Subcutaneous adipose tissue (tissue), 4 donors: ENCODE data around the gene PHF20. TPM values are rescaled to one million over a fixed set of nuclear protein-coding genes. Genes with fewer than 3 reads are reported as not detected.

ENCODE experiments used
- total RNA-seq, 4 donors: library from RNA; depleted of rRNA; stranded (reverse); fragments of >200 nt; gene quantifications; one replicate each; pipeline ENCODE4 v1.1.0, GENCODE V29; 2016
- TF ChIP-seq, protein P1 (sequence below): fragments of 450-650 bp; IDR thresholded peaks from one replicate; pipeline ENCODE4 v1.5.1; 2016; ENCODE audit warnings: low read depth, mild to moderate bottlenecking, control low read depth, antibody characterized with exemption, moderate library complexity

Gene PHF20
- total RNA-seq, 4 donors from 2014 or later, result 35.5 to 61.6 (median 44.5) TPM

DNA sequence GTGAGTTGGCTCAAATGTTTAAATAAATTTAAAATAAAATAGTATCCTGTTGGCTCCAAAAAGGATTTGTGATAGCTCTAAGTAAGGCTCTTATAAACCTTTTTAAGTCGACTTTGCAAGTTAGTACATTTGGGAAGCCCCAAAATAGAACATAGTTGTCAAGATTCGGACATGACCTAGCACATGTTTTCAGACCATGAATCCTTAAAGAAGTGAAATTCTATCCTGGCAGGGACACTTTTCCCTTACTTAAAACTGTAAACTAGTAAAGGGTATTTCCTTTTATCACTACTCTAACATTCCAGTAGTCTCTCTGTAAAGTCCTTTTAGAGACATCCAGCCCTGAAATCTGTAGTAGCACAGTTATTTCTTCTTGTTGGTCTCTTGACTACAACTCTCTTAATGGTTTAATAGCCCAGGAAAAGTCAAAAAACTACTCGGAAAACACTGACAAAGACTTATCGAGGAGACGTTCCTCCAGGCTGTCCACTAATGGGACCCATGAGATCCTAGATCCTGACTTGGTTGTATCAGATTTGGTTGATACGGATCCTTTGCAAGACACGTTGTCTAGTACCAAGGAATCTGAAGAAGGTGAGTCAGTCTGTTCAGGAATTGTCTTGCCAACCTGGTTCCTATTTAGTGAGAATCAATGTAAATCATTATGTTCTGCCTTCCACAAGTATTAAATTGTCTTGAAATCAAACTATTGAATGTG lies 98.9 kb downstream of the PHF20 start:
- TF ChIP-seq, protein P1, sequence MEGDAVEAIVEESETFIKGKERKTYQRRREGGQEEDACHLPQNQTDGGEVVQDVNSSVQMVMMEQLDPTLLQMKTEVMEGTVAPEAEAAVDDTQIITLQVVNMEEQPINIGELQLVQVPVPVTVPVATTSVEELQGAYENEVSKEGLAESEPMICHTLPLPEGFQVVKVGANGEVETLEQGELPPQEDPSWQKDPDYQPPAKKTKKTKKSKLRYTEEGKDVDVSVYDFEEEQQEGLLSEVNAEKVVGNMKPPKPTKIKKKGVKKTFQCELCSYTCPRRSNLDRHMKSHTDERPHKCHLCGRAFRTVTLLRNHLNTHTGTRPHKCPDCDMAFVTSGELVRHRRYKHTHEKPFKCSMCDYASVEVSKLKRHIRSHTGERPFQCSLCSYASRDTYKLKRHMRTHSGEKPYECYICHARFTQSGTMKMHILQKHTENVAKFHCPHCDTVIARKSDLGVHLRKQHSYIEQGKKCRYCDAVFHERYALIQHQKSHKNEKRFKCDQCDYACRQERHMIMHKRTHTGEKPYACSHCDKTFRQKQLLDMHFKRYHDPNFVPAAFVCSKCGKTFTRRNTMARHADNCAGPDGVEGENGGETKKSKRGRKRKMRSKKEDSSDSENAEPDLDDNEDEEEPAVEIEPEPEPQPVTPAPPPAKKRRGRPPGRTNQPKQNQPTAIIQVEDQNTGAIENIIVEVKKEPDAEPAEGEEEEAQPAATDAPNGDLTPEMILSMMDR, result no peak

DNA sequence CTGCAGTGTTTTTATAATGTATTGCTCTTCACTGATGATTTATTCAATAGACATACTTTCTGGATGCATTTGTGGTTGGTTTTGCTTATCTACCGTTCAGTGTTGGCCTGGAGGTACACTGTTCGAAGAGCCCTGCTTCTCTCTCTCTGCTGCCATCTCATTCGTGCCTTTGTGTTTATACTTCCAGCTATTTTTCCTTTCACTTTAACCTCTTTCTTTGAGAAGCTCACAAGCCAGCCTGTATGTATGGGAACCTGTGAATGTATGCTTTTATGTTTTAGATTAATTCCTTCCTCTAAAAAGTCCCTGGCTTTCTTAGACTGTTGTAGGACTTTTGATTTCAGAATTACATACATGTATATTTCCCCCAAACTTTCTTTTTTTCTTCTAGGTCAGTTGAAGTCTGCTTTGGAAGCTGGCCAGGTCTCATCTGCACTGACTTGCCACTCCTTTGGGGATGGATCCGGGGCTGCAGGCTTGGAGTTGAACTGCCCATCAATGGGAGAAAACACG lies 99.5 kb downstream of the PHF20 start:
- TF ChIP-seq, protein P1, result no peak

DNA sequence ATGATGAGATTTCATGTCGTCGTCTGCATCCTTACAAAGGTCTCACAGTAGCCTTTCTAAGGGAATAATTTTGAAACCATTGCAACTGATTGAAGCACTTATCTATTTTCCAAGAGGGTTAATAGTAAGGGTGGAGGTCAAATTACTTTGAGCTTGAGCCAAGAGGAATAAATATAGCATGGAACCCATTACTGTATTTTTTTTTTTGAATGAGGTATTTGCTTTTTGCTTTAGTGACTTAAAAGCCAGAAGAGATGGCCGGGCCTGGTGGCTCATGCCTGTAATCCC lies 104.2 kb downstream of the PHF20 start:
- TF ChIP-seq, protein P1, result no peak

DNA sequence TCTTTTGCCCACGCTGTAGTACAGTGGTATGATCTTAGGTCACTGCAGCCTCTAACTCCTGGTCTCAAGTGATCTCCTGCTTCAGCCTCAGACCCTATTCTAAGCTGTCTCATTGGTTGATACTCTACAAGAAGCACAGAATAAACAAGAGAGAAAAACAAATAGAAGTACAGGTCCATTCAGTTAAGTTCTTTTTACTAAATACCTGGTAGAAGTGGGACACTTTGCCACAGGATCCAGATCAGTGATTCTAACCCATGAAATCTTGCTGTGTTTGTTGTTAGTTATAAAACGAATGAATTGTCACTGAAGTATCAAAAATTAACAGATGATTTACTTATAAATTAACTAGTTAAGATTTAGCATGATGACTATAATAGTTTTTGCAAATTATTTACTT lies 105.8 kb downstream of the PHF20 start:
- TF ChIP-seq, protein P1, result no peak

DNA sequence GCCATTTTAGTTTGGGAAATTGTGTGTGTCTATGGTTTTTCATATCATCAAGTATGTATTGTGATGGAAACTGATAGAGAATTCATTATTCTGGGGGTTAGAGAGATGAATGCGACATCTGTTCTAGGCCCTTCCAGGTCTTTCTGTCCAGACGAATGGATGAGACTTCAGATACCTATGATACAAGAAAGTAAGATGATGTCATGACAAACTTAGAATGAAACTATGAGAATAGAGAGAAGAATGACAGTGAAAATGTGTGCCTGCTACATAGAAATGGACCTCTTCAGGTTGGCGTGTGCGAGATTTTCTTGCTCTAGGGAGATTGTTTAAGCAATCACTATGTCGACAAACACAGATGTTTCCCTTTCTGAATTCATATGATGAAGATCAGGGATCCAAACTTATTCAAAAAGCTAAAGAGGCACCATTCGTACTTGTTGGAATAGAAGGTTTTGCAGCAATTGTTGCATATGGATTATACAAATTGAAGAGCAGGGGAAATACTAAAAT lies 106.4 kb downstream of the PHF20 start:
- TF ChIP-seq, protein P1, result no peak

DNA sequence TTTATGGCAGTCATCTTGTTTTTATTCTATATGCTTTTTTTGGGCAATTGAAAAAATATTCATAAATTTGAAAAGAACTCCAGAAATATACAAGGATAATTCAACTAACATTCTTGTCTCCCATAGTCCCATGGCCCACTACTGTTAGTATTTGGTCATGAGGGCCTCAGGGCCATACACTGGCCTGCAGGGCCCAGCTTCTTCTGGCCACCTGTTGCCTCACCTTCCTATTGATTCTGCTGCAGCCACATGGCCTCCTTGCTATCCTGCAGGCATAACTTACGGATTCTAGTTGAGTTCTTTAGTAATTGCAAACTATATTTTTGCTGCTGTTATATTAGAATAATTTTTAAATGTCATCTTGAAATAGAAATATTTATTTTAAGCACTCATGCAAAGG lies 109.9 kb downstream of the PHF20 start:
- TF ChIP-seq, protein P1, result no peak

DNA sequence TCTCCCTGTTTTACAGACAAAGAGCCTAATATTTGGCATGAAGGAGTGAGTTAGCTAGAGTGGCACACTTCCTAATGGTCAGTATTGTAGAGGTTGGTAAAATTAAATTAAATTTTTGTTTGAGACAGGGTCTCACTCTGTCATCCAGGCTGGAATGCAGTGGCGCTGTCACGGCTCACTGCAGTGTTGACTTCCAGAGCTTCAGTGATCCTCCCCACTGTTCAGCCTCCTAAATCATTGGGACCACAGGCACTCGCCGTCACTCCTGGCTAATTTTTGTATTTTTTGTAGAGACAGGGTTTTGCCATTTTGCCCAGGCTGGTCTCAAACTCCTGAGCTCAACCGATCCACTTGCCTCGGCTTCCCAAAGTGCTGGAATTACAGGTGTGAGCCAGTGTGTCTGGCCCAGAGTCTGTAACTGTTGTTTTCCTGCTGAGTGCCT lies 111.5 kb downstream of the PHF20 start:
- TF ChIP-seq, protein P1, result no peak
